GM20000 (cell line): Measurements from ENCODE around the gene CKAP2L.

Source experiments
- DNase-seq: peaks from one replicate; pipeline ENCODE4 v3.0.0; 2012; ENCODE audit warnings: low spot score
- CTCF ChIP-seq: IDR thresholded peaks from 2 replicates; pipeline ENCODE4 v1.5.1; 2012; ENCODE audit warnings: mild to moderate bottlenecking, control low read depth; ENCODE audit errors: extremely low read depth, missing control alignments

CKAP2L gene

GRCh38 chr2:112692918-112693317 lies 71.5 kb downstream of the CKAP2L start:
- DNase-seq, result no peak
- TF ChIP-seq CTCF, result no peak

- DNase-seq, result peak; percentile 78
- TF ChIP-seq CTCF, result no peak
Measured at GRCh38 chr2:112692495-112692911, 71.9 kb downstream of the CKAP2L start.

- no peak for TF ChIP-seq CTCF
- DNase-seq, result no peak
Measured at GRCh38 chr2:112691881-112692281, 72.5 kb downstream of the CKAP2L start.

GRCh38 chr2:112690853-112691401 lies 73.5 kb downstream of the CKAP2L start:
- peak; percentile 65 for DNase-seq

GRCh38 chr2:112688086-112688880 lies 76.1 kb downstream of the CKAP2L start:
- no peak for DNase-seq
- TF ChIP-seq CTCF, result no peak

More at GRCh38 chr2:112690853-112691401, 73.5 kb downstream of the CKAP2L start:
- peak; percentile 49 for TF ChIP-seq CTCF

- DNase-seq, result no peak
- TF ChIP-seq CTCF, result no peak
Measured at GRCh38 chr2:112687522-112687921, 76.9 kb downstream of the CKAP2L start.
